ENCODE results near the gene ANKHD1. TPM values are rescaled to one million over a fixed set of nuclear protein-coding genes. Genes with fewer than 3 reads are reported as not detected.

Gene ANKHD1
- total and polyA plus RNA-seq, 2 experiments from 2014 or later: 26.1 to 27.9 TPM

DNA sequence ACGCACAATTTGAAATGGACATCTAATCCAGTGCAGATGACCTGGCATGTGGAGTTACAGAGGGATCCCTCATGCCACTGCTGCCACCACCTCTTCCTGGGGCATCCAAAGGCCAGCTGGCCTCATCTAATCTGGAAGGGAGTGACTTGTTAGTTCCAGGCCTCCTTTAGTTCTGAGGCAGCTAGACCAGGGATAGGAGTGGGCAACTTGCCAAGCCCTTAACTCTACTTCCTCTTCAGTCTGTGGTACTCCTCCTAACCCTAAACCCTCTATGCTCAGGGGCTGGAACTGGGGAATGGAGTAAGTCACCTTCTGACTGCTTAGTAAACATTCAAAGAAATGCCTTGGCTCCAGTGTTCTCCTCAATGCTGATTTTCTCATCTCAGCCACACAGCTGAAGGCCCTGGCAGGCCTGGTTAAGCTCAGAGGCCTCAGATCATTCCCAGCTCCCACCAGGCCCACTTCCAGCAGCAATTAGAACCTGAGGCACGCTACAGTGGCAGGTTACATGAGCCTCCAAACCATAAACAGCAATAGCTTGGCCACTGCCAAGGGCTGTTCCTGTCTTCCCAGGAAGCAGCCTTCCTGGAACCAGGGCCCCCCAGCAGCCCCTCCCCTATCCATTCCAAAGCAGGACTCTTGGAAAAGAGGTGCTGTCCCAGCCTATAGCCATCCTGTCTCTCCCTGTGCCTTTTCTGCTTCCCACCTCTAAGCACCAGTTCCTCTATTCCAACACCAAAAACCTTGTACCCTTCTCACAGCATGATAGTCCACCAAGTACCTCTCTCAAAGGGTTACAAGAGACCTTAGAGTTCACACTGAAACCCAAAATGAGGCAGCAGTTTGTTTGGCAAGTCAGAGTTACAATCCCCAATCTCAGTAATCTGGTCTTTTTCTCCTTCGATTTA is 147.9 kb downstream of the ANKHD1 start:
- H3F3A ChIP-seq (ENCODE audit: insufficient read depth): peaks cover 56% of the 10 kb centered on the region
- H3K9ac ChIP-seq: peak overlapping the region; percentile 90; the same call in 1 of the 2 replicates
- H3K79me2 ChIP-seq (ENCODE audit: insufficient read depth): peaks cover 39% of the 10 kb centered on the region
- DNase-seq: peak; percentile 54
- TF ChIP-seq EZH2phosphoT487 (IDR thresholded peaks at IDR 0.05; ENCODE audit: insufficient read depth, low read depth) (no peak), EZH2 (IDR thresholded peaks at IDR 0.05; ENCODE audit: insufficient read depth, poor library complexity, severe bottlenecking) (no peak)
- no peaks in the 10 kb centered on the region for H3K9me2 ChIP-seq (ENCODE audit: insufficient read depth)
- peaks cover 23% of the 10 kb centered on the region; the same call in 1 of the 2 replicates for H3K36me3 ChIP-seq (ENCODE audit: low read depth)
- peaks cover 27% of the 10 kb centered on the region for H3K4me1 ChIP-seq (ENCODE audit: insufficient read depth)
- H3K4me2 ChIP-seq (ENCODE audit: unreplicated experiment): no peak overlapping the region
- H4K20me1 ChIP-seq (ENCODE audit: insufficient read depth): 0 out of 2 replicates have a peak, but pooled peaks cover 8% of the 10 kb centered on the region
- no peaks in the 10 kb centered on the region for H3K27me3 ChIP-seq (replicated peaks; ENCODE audit: insufficient read depth)
- H2AFZ ChIP-seq: no peak overlapping the region
- in situ Hi-C loops (cut with MboI): no loop called here
- WGBS, 2 experiments (ENCODE audit: low coverage in 1 of 2, low lambda C conversion rate in 2 of 2, missing lambda C conversion rate in 2 of 2): 70 to 75% methylated on average over 3 of the region's 3 CpGs
- no peak overlapping the region for H3K4me3 ChIP-seq
- H3K27ac ChIP-seq: peak overlapping the region; percentile 95
- no peaks in the 10 kb centered on the region for H3K9me3 ChIP-seq (ENCODE audit: low read depth)

DNA sequence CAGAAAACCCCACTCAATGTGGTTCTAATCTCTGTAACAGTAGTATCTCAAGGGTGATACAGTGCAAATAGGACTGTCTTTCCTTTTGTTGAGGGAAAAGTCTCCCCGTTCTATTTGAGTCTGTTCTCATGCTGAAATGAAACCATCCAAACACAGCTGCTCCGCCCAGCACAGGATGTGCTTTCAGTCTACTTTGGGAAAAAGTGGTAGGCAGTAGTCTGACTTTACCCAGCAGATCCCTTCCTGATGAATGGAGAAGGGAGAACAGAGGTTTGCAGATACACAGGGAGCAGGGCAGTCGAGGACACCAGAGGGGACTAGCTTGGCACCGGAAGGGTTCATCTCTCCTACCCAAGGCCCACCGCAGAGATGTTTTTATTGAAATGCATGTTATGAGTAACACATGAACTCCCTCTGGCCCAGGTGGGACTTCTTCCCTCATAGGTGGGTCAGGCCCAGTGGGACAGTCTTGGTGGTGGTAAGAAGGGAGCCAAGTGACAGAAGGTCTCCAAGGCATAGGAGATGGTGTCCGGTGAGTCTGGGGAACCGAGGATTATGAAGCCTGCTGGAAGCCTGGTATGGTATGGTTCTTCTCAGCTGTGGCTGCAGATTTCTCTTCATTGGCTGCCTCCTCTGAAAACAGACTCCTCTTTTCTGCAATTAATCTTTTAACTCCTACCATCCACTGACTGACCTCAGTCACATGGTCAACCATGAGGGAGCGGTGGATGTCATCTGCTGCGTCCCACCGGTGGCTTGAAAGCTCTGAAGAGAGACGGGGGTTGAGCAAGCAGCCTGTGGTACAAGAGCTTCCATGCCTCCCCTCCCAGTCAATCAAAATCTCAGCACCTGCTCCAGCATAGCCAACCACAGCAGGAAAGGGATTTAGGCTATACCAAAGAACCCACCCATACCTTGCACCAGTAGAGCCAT is 148.8 kb downstream of the ANKHD1 start:
- H3K4me3 ChIP-seq: no peak overlapping the region
- H3K9ac ChIP-seq: no peak overlapping the region
- no peak for TF ChIP-seq EZH2 (IDR thresholded peaks at IDR 0.05; ENCODE audit: insufficient read depth, poor library complexity, severe bottlenecking)
- no peak for TF ChIP-seq EZH2phosphoT487 (IDR thresholded peaks at IDR 0.05; ENCODE audit: insufficient read depth, low read depth)
- H3K79me2 ChIP-seq (ENCODE audit: insufficient read depth): peaks cover 49% of the 10 kb centered on the region
- in situ Hi-C loops (cut with MboI): no loop called here
- H3K27me3 ChIP-seq (replicated peaks; ENCODE audit: insufficient read depth): no peaks in the 10 kb centered on the region
- H3K27ac ChIP-seq: peak overlapping the region; percentile 95
- no peaks in the 10 kb centered on the region for H3K9me2 ChIP-seq (ENCODE audit: insufficient read depth)
- 0 out of 2 replicates have a peak, but pooled peaks cover 8% of the 10 kb centered on the region for H4K20me1 ChIP-seq (ENCODE audit: insufficient read depth)
- no peak overlapping the region for H3K4me2 ChIP-seq (ENCODE audit: unreplicated experiment)
- H3K36me3 ChIP-seq (ENCODE audit: low read depth): peaks cover 22% of the 10 kb centered on the region; the same call in 1 of the 2 replicates
- peaks cover 66% of the 10 kb centered on the region for H3F3A ChIP-seq (ENCODE audit: insufficient read depth)
- H2AFZ ChIP-seq: no peak overlapping the region
- DNase-seq: no peak
- peaks cover 34% of the 10 kb centered on the region for H3K4me1 ChIP-seq (ENCODE audit: insufficient read depth)
- H3K9me3 ChIP-seq (ENCODE audit: low read depth): no peaks in the 10 kb centered on the region
- WGBS, 2 experiments (ENCODE audit: low coverage in 1 of 2, low lambda C conversion rate in 2 of 2, missing lambda C conversion rate in 2 of 2): 92% methylated on average over 11 of the region's 11 CpGs

DNA sequence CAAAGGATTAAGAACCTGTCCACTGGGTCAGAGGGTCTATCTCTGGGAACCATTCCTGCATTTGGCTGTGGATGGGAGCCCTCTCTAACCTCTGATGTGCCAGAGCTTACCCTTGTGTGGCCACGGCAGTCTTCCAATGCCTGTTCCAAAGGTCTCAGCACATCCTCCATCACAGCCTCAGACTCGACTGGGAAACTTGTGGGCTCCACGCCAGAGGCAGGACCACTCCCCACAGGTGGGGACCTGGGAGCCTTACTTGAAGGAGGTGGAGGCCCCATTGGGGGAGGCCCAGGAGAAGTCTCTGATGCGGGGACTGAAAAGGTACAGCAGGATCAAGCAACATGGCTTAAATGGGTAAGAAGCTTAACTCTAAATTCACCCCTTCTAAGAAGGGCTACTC is 150.2 kb downstream of the ANKHD1 start:
- peaks cover 62% of the 10 kb centered on the region for H3F3A ChIP-seq (ENCODE audit: insufficient read depth)
- no peak overlapping the region for H3K4me2 ChIP-seq (ENCODE audit: unreplicated experiment)
- no peak overlapping the region for H3K27ac ChIP-seq
- H3K27me3 ChIP-seq (replicated peaks; ENCODE audit: insufficient read depth): no peaks in the 10 kb centered on the region
- H3K4me1 ChIP-seq (ENCODE audit: insufficient read depth): peaks cover 42% of the 10 kb centered on the region
- WGBS, 2 experiments (ENCODE audit: low coverage in 1 of 2, low lambda C conversion rate in 2 of 2, missing lambda C conversion rate in 2 of 2): 79 to 81% methylated on average over 4 of the region's 4 CpGs
- no peak overlapping the region for H3K4me3 ChIP-seq
- no peaks in the 10 kb centered on the region for H3K9me2 ChIP-seq (ENCODE audit: insufficient read depth)
- H3K79me2 ChIP-seq (ENCODE audit: insufficient read depth): peaks cover 63% of the 10 kb centered on the region
- H3K9ac ChIP-seq: no peak overlapping the region
- 0 out of 2 replicates have a peak, but pooled peaks cover 8% of the 10 kb centered on the region for H4K20me1 ChIP-seq (ENCODE audit: insufficient read depth)
- no peak for TF ChIP-seq EZH2 (IDR thresholded peaks at IDR 0.05; ENCODE audit: insufficient read depth, poor library complexity, severe bottlenecking)
- TF ChIP-seq EZH2phosphoT487 (IDR thresholded peaks at IDR 0.05; ENCODE audit: insufficient read depth, low read depth): no peak
- in situ Hi-C loops (cut with MboI): no loop called here
- H3K9me3 ChIP-seq (ENCODE audit: low read depth): no peaks in the 10 kb centered on the region
- H2AFZ ChIP-seq: no peak overlapping the region
- H3K36me3 ChIP-seq (ENCODE audit: low read depth): peaks cover 22% of the 10 kb centered on the region; the same call in 1 of the 2 replicates
- DNase-seq: no peak

DNA sequence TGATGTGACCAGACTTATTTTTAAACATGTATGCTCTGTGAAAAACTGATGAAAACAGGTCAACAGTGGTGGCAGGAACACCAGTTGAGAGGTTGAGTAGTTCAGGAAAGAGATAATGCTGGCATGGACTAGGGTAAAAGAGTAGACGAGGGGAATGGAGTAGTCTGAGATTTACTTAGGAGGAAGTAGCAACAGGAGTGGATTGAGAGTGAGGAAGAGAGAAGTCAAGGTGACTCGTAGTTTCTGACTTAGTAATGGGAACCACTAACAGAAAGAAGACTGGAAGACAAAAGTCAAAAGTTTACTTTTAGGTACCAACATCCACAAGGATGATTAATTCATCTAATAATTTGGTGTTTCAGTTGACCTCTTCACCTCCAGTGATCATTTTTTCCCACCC is 152.0 kb downstream of the ANKHD1 start:
- peak; percentile 72 for DNase-seq
- H3F3A ChIP-seq (ENCODE audit: insufficient read depth): peaks cover 57% of the 10 kb centered on the region
- no peaks in the 10 kb centered on the region for H3K9me3 ChIP-seq (ENCODE audit: low read depth)
- no peak overlapping the region for H2AFZ ChIP-seq
- H3K4me3 ChIP-seq: no peak overlapping the region
- H3K27me3 ChIP-seq (replicated peaks; ENCODE audit: insufficient read depth): no peaks in the 10 kb centered on the region
- H3K4me2 ChIP-seq (ENCODE audit: unreplicated experiment): no peak overlapping the region
- H3K9me2 ChIP-seq (ENCODE audit: insufficient read depth): no peaks in the 10 kb centered on the region
- WGBS, 2 experiments (ENCODE audit: low coverage in 1 of 2, low lambda C conversion rate in 2 of 2, missing lambda C conversion rate in 2 of 2): 90 to 91% methylated on average over 2 of the region's 2 CpGs
- no peak overlapping the region for H3K9ac ChIP-seq
- in situ Hi-C loops (cut with MboI): no loop called here
- peak overlapping the region; percentile 84 for H3K27ac ChIP-seq
- peaks cover 67% of the 10 kb centered on the region for H3K79me2 ChIP-seq (ENCODE audit: insufficient read depth)
- peaks cover 22% of the 10 kb centered on the region; the same call in 1 of the 2 replicates for H3K36me3 ChIP-seq (ENCODE audit: low read depth)
- no peak for TF ChIP-seq EZH2phosphoT487 (IDR thresholded peaks at IDR 0.05; ENCODE audit: insufficient read depth, low read depth)
- no peak for TF ChIP-seq EZH2 (IDR thresholded peaks at IDR 0.05; ENCODE audit: insufficient read depth, poor library complexity, severe bottlenecking)
- H4K20me1 ChIP-seq (ENCODE audit: insufficient read depth): 0 out of 2 replicates have a peak, but pooled peaks cover 8% of the 10 kb centered on the region
- H3K4me1 ChIP-seq (ENCODE audit: insufficient read depth): peaks cover 32% of the 10 kb centered on the region
